Measurements from ENCODE around the gene BIRC7. TPM values are rescaled to one million over a fixed set of nuclear protein-coding genes. Genes with fewer than 3 reads are reported as not detected.
A peak's percentile ranks its signal among the peaks of the same experiment; 100 is the strongest.

BIRC7 gene
- total RNA-seq, 1 donor from 2014 or later = 6.9 TPM

GRCh38 chr20:63268256-63268655, 32.6 kb downstream of the BIRC7 start:
- H3K4me3 Mint-ChIP-seq = peak overlapping the region; percentile 45
- peak overlapping the region; percentile 27 for H3K27ac Mint-ChIP-seq (ENCODE audit: unreplicated experiment)
- H3K27me3 Mint-ChIP-seq (ENCODE audit: low read depth) = no peaks in the 10 kb centered on the region
- H3K9me3 Mint-ChIP-seq = no peaks in the 10 kb centered on the region
- TF ChIP-seq CTCF (conservative IDR thresholded peaks at IDR 0.05) = no peak
- H3K36me3 Mint-ChIP-seq (ENCODE audit: low read depth) = no peaks in the 10 kb centered on the region
- peaks cover 28% of the 10 kb centered on the region for H3K4me1 Mint-ChIP-seq
- DNase-seq (ENCODE audit: low read depth, low spot score) = no peak

- peak overlapping the region; percentile 45 for H3K4me3 Mint-ChIP-seq
- peaks cover 33% of the 10 kb centered on the region for H3K4me1 Mint-ChIP-seq
- no peak overlapping the region for H3K27ac Mint-ChIP-seq (ENCODE audit: unreplicated experiment)
Observed at GRCh38 chr20:63268671-63269439, 33.1 kb downstream of the BIRC7 start.

GRCh38 chr20:63269724-63270123, 34.0 kb downstream of the BIRC7 start:
- Mint-ChIP-seq H3K4me3 (peak overlapping the region; percentile 70), H3K36me3 (ENCODE audit: low read depth) (no peaks in the 10 kb centered on the region), H3K27ac (ENCODE audit: unreplicated experiment) (no peak overlapping the region), H3K4me1 (peaks cover 27% of the 10 kb centered on the region), H3K9me3 (no peaks in the 10 kb centered on the region), H3K27me3 (ENCODE audit: low read depth) (no peaks in the 10 kb centered on the region)
- TF ChIP-seq CTCF (conservative IDR thresholded peaks at IDR 0.05) = no peak
- DNase-seq (ENCODE audit: low read depth, low spot score) = no peak

More at GRCh38 chr20:63268671-63269439, 33.1 kb downstream of the BIRC7 start:
- no peaks in the 10 kb centered on the region for H3K27me3 Mint-ChIP-seq (ENCODE audit: low read depth)
- no peak for TF ChIP-seq CTCF (conservative IDR thresholded peaks at IDR 0.05)
- no peaks in the 10 kb centered on the region for H3K9me3 Mint-ChIP-seq
- DNase-seq (ENCODE audit: low read depth, low spot score) = no peak
- no peaks in the 10 kb centered on the region for H3K36me3 Mint-ChIP-seq (ENCODE audit: low read depth)

- TF ChIP-seq CTCF (conservative IDR thresholded peaks at IDR 0.05) = no peak
- Mint-ChIP-seq H3K9me3 (no peaks in the 10 kb centered on the region), H3K27me3 (ENCODE audit: low read depth) (no peaks in the 10 kb centered on the region), H3K4me1 (peaks cover 26% of the 10 kb centered on the region), H3K36me3 (ENCODE audit: low read depth) (no peaks in the 10 kb centered on the region), H3K27ac (ENCODE audit: unreplicated experiment) (no peak overlapping the region), H3K4me3 (peak overlapping the region; percentile 80)
- DNase-seq (ENCODE audit: low read depth, low spot score) = no peak
Observed at GRCh38 chr20:63270606-63271325, 35.1 kb downstream of the BIRC7 start.

- H3K36me3 Mint-ChIP-seq (ENCODE audit: low read depth) = no peaks in the 10 kb centered on the region
- H3K9me3 Mint-ChIP-seq = no peaks in the 10 kb centered on the region
- peak within 1 kb of the TSS; percentile 66 for H3K27ac Mint-ChIP-seq (ENCODE audit: unreplicated experiment)
- H3K4me1 Mint-ChIP-seq = peaks cover 26% of the 10 kb centered on the region
- H3K27me3 Mint-ChIP-seq (ENCODE audit: low read depth) = no peaks in the 10 kb centered on the region
- peak within 1 kb of the TSS; percentile 92 for H3K4me3 Mint-ChIP-seq
- peak; percentile 88 for DNase-seq (ENCODE audit: low read depth, low spot score)
- no peak for TF ChIP-seq CTCF (conservative IDR thresholded peaks at IDR 0.05)
Observed at GRCh38 chr20:63272105-63273058, 36.7 kb downstream of the BIRC7 start, which contains the start of gene ARFGAP1. ARFGAP1 (plus strand) TSS chr20:63272813; CDS start chr20:63275581, 2,768 bp downstream.
